ENCODE measurements around the gene ACOX2. TPM values are rescaled to one million over a fixed set of nuclear protein-coding genes. Genes with fewer than 3 reads are reported as not detected.

Gene ACOX2
- total and polyA plus RNA-seq, 12 donors = 7.6 to 64.9 (median 34.9) TPM

- DNase-seq = no peak
- intact Hi-C loops (cut with DNase I) = loop anchor here in 1 of 10 donors (10.0 kb wide), 1 partner anchor 198 kb away; no protein-coding TSS in a partner anchor
- ATAC-seq = no peak
- Histone ChIP-seq H3K4me1 (peaks cover 0 to 15% (median 0%) of the 10 kb centered on the region in 9 donors), H3K9me3 (no peaks in the 10 kb centered on the region), H3K27ac (no peak overlapping the region), H3K36me3 (peaks cover 0 to 100% (median 58%) of the 10 kb centered on the region in 9 donors), H3K4me3 (no peak overlapping the region), H3K27me3 (no peaks in the 10 kb centered on the region)
- WGBS, 2 donors = 80 to 84% methylated on average over 5 of the region's 5 CpGs
- no peak for TF ChIP-seq CTCF (IDR thresholded peaks at IDR 0.05)
These were observed 14.1 kb downstream of the ACOX2 start for GRCh38 chr3:58522759-58523425.

GRCh38 chr3:58521917-58522631, 14.9 kb downstream of the ACOX2 start:
- intact Hi-C loops (cut with DNase I) = loop anchor here in 1 of 10 donors (10.0 kb wide), 1 partner anchor 197 kb away; no protein-coding TSS in a partner anchor
- TF ChIP-seq CTCF (IDR thresholded peaks at IDR 0.05) = no peak

GRCh38 chr3:58521336-58521670, 15.7 kb downstream of the ACOX2 start:
- intact Hi-C loops (cut with DNase I) = loop anchor here in 1 of 10 donors (10.0 kb wide), 1 partner anchor 197 kb away; no protein-coding TSS in a partner anchor
- peaks cover 0 to 9% (median 0%) of the 10 kb centered on the region in 9 donors for H3K4me1 ChIP-seq
- no peak for TF ChIP-seq CTCF (IDR thresholded peaks at IDR 0.05)
- no peaks in the 10 kb centered on the region for H3K27me3 ChIP-seq
- DNase-seq = no peak
- H3K4me3 ChIP-seq = no peak overlapping the region
- WGBS, 2 donors = 91 to 92% methylated on average over 3 of the region's 3 CpGs
- H3K36me3 ChIP-seq = peaks cover 0 to 100% (median 60%) of the 10 kb centered on the region in 9 donors
- ATAC-seq = no peak
- no peaks in the 10 kb centered on the region for H3K9me3 ChIP-seq
- no peak overlapping the region for H3K27ac ChIP-seq

More at GRCh38 chr3:58521917-58522631, 14.9 kb downstream of the ACOX2 start:
- DNase-seq = no peak
- H3K4me1 ChIP-seq = peaks cover 0 to 15% (median 0%) of the 10 kb centered on the region in 9 donors
- peaks cover 0 to 100% (median 54%) of the 10 kb centered on the region in 9 donors for H3K36me3 ChIP-seq
- no peaks in the 10 kb centered on the region for H3K9me3 ChIP-seq
- H3K4me3 ChIP-seq = no peak overlapping the region
- 81 to 86% methylated on average over 10 of the region's 10 CpGs for WGBS, 2 donors
- H3K27ac ChIP-seq = no peak overlapping the region
- H3K27me3 ChIP-seq = no peaks in the 10 kb centered on the region
- ATAC-seq = no peak

- H3K36me3 ChIP-seq = peaks cover 0 to 100% (median 63%) of the 10 kb centered on the region in 9 donors
- ATAC-seq (peak in 1 of 8 donors; percentile 28), DNase-seq (no peak)
- intact Hi-C loops (cut with DNase I) = loop anchor here in 1 of 10 donors (10.0 kb wide), 1 partner anchor 196 kb away; no protein-coding TSS in a partner anchor
- H3K27me3 ChIP-seq = no peaks in the 10 kb centered on the region
- WGBS, 2 donors = 62 to 66% methylated on average over 8 of the region's 8 CpGs
- H3K9me3 ChIP-seq = no peaks in the 10 kb centered on the region
- peaks cover 0 to 2% (median 0%) of the 10 kb centered on the region in 9 donors for H3K4me1 ChIP-seq
- no peak overlapping the region for H3K27ac ChIP-seq
- H3K4me3 ChIP-seq = no peak overlapping the region
- no peak for TF ChIP-seq CTCF (IDR thresholded peaks at IDR 0.05)
These were observed 16.3 kb downstream of the ACOX2 start for GRCh38 chr3:58520403-58521335.

Data from heart right ventricle (tissue), 16 donors.